Glomerular visceral epithelial cell (primary cell): ENCODE measurements around the gene MXD3.
A peak's percentile ranks its signal among the peaks of the same experiment; 100 is the strongest.
"Not testable (repeated sequence)": the region's sequence is repeated elsewhere in the genome, so short reads cannot be mapped to it uniquely, and the experiment has no call there.

Experiments
- DNase-seq: peaks from one replicate; pipeline ENCODE4 v3.0.0-alpha.2; 2016; ENCODE audit errors: extremely low spot score

MXD3 gene, protein sequence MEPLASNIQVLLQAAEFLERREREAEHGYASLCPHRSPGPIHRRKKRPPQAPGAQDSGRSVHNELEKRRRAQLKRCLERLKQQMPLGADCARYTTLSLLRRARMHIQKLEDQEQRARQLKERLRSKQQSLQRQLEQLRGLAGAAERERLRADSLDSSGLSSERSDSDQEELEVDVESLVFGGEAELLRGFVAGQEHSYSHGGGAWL

DNA sequence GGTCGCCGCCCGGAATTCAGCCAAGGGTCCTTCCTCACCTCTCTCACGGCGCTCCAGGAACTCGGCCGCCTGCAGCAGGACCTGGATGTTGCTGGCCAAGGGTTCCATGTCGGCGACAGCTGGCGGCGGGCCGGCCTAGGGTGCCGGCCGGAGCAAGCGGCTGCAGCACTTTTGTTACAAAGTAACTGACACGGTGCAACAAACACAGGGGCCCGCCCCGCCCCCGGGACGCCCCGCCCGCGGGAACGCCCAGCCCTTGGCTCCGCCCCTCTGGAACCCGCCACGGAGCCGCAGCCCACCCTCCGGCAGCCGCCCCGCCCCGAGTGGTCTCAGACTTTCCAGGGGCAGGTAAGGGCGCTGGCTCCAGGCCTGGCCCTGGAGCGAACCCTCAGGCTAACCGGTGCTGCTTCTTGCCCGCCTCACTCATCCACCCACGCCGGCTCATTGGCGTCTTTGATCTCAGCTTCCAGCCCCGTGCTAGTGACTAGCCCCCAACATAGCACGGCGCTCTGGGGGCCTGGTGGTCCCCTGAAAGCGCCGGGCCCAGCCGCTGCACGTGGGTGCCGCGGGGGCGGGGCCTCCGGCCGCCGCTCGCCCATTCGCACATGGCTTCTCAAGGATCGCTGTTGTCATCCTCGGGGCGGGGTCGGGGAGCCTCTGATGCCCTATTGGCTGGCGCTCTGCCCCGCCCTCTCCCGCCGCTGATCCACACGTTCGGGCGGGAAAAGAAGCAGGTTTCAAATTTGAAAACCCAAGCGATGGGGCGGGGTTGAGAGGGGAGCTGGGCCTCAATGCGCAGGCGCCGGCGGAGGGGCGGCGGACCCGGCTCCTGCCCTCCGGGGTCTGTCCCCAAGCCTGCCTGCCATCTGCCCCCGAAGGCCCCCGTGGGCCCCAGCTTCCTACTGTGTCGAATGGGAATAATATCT, at the start of gene MXD3:
Gene MXD3, minus strand, starts transcription at position 176 of the 926 bp plus-strand sequence. Its CDS starts 68 bp downstream, at position 108.
- DNase-seq: peak; percentile 98

DNA sequence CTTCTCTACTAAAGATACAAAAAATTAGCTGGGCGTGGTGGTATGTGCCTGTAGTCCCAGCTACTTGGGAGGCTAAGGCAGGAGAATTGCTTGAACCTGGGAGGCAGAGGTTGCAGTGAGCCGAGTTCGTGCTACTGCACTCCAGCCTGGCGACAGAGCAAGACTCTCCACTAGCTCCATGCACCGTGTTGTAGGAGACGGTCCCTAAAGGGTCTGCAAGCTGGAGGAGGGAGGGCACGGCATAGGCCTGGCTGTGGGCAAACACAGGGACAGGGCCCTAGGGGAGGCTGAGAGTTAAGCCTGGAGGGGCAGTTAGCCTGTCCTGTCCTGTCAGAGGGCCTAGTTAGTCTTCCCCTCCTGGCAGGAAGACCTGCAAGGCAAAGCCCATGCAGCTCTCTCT, 49.0 kb upstream of the MXD3 start:
- DNase-seq: not testable (repeated sequence)

DNA sequence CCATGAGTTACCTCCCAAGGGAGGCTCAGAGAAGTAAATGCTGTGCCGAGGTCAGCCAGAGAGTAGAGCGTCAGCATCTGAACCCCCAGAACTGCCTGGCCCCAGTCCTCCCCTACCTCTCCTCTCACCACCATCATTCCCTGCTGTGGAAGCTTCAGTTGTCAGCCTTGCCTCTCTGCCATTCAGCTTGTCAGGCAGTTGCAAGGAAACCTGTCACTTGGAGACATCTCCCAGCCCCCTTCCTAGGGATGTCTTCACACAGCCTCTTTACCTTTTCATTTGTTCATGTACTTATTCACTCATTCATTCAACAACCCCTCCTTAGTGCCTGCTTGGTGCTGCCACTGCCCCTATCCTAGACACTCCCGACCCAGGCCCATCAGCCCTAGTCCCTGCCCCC, 48.2 kb upstream of the MXD3 start:
- DNase-seq: no peak

DNA sequence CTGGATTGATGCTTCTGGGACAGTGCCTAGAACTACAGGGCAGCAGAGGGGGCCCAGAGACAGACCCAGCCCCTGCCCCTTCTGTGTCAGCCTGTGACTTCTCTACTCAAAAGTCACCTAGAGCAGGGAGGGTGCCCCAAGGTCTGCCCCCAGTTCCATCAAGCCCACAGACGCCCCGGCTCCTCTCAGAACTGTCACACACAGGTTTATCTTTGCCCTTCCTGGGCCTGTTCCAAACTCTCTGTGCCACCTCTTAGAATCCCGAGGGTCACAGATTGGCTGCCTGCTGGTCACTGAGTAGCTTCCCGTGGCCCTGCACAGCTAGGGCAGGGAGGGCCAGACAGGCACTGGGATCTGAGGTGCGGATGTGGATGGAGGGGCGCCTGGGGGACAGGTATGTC, 47.8 kb upstream of the MXD3 start:
- DNase-seq: no peak

DNA sequence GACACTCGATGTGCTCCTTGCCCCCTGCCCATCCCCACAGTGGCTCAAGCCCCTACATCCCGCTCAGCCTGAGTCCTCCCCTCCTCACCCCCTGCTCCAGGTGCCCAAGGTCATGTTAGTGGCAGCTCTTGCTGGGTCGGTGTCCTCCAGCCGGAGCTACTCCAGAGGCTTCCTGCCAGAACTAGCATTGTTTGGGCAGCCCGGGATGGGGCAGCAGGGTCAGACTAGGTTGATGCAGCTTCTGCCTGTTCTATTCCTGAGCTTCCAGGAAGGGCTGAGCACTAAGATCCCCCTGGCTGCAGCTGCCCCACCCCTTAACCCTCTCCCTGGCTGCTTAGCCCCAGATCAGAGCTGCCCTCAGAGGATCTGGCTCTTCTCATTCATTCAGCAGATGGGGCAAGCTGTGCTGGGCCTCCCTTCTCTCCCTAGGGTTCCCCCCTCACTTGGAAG, 46.7 kb upstream of the MXD3 start:
- DNase-seq: no peak

DNA sequence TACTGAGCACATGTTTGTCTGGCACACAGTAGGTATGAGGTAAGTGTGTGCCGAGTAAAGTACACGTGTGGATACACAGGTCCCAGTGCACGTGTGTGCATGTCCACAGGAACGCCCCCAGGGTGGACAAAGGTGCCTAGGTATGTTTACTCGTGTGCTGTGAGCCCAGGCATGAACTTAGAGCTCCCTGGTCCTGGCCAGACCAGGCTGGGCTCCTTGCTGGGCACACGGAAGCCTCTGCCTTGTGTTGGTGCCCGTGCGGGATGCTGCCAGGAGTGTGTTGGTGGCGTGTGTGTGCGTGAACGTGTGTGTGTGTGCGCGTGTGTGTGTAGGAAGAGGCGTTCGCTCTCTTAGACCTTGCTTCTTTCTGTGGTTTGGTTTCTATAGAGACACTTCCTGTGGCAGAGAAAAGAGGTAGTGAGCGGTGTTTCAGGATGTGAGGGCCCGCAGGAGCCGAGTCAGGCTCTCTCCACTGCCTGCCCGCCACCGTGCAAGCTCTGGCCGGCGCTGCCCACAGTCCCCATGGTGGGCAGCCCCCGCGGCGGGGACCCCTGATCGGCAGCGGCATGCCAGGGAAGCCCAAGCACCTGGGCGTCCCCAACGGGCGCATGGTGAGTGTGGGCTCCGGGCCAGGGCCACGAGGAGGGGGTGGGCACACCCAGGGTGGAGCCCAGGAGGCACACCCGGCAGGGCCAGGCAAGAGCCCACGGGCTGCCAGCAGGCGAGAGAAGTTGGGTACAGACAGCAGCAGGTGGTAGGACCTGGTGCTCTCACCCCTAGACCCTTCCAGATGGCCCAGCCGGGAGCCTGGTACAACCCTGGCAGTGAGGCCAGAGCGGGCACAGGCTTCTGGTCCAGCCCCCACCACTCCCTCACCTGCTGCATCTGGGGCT, 46.0 kb upstream of the MXD3 start, which contains the start of gene RGS14:
Gene RGS14, plus strand, starts transcription at position 466 of the 893 bp plus-strand sequence. Its CDS starts 101 bp downstream, at position 567.
- DNase-seq: peak; percentile 28

DNA sequence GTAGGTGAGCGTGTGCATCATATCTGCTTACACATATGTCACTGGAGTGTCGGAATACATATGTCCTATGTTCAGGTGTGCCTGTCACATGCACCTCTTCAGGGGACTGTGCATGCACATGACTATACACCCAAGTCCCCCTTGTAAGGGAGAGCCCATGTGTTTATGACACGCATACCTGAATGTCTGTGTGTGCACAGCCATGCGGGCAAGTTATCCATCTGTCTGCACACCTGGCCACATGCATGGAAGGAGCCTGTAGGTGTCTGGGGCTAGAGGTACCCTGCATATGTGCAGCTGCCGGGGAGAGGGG, 45.4 kb upstream of the MXD3 start:
- DNase-seq: no peak

DNA sequence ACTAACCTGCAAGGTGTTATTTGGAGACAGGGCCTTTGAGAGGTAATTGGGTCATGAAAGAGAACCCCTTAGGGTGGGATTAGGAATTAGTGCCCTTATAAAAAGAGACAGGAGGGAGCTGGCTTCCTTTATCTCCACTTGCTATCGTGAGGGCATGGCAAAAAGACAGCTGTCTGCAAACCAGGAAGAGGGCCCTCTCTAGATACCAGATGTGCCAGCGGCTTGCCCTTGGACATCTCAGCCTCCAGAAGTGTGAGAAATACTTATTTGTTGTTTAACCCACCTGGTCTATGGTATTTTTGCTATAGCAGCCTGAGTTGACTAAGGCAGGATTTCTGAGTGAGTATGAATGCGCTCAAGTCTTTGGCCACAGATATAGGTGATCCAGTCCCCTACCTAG, 45.0 kb upstream of the MXD3 start:
- no peak for DNase-seq

DNA sequence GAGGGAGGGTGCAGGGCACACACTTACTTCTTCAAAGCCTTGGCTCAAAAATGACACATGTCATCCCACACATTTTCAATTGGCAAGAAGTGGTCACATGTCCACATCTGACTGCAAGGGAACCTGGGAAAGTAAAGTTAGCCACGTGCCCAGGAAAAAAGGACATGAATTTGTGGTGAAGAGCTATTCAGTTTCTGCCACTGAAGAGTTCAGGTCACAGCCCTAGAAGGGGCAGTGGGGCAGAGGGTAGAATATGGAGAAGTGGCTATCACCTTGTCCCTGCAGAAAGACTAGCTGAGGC, 44.1 kb upstream of the MXD3 start:
- DNase-seq: no peak

DNA sequence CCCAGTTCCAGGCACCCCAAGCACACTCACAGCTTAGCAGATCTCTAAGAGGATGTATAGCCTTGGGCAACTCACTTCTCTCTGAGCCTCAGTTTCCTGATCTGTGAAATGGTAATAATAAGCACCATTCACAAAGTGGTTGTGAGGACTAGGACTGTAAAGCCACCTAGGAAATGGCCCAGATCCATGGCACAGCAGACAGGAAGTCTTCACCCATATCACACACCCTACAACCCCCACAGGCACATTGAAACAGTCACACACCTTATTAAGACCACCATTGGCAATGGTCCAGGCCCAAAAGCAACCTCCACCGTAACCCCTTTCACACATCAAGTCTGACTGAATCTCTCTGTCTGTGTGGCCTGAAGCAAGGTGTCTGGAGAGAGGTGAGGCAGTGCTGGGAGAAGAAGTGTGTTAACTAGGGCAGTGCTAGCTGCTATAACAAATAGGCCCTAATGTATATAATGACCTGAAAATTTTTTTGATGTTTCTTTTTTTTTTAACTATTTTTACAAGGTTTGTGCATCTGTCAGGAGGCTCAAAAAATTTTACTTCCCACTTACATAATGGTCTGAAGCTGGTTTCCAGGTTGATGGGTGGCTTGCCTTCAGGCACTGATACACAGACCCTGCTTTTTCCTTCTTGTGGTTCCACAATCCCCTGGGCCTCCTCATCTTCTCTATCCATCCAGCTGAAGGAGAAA, 43.6 kb upstream of the MXD3 start:
- no peak for DNase-seq

DNA sequence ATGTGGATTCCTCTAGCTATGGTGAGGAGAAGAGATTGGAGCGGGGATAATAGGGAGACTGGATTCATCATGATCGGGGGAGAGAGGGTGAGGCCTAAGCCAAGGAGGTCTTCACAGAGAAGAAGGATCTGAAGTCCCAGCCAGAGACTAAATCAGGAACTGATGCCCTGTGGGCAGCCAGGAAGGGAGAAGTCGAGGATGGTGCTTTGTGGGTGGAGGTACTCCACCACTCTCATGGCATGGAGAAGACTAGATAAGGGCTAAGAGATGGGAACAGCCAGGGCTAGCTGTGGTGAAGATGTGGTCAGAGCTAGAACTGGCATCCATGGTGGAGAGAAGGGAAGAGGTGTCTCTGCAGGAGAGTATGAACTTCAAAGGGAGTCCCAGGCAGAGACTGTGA, 43.0 kb upstream of the MXD3 start:
- DNase-seq: no peak

DNA sequence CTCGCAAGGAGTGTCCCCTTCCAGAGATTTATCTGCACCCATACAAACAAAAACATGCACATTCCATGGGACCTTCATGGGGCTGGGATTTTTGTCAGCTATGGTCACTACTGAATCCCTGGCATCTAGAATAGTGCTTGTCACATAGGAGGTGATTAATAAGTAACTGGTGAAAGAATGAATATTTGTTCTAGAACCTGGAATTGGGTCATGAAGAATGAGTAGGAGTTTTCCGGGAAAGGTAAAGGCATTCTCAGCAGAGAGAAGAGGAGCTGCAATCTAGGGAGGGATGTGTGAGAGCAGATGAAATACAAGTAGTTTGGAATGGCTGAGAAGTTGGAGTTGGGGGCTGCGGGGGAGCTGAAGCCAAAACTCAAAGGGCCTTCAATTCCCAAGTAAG, 42.6 kb upstream of the MXD3 start:
- DNase-seq: no peak

DNA sequence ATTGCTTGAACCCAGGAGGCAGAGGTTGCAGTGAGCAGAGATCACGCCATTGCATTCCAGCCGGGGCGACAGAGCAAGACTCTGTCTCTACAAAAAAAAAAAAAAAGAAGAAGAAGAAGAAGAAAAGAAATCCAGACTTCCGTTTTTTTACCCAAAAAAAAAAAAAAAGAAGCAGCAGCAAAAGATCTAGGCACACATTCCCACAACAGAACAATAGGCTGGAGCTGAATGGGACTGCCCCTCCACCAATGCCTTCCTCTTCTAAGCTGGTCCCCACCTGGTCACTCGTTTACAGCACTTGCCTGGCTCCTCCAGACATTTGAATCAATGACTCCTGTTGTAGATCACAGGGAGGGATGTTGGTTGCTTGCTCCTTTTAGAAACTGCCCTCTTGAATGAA, 41.4 kb upstream of the MXD3 start:
- DNase-seq: no peak

DNA sequence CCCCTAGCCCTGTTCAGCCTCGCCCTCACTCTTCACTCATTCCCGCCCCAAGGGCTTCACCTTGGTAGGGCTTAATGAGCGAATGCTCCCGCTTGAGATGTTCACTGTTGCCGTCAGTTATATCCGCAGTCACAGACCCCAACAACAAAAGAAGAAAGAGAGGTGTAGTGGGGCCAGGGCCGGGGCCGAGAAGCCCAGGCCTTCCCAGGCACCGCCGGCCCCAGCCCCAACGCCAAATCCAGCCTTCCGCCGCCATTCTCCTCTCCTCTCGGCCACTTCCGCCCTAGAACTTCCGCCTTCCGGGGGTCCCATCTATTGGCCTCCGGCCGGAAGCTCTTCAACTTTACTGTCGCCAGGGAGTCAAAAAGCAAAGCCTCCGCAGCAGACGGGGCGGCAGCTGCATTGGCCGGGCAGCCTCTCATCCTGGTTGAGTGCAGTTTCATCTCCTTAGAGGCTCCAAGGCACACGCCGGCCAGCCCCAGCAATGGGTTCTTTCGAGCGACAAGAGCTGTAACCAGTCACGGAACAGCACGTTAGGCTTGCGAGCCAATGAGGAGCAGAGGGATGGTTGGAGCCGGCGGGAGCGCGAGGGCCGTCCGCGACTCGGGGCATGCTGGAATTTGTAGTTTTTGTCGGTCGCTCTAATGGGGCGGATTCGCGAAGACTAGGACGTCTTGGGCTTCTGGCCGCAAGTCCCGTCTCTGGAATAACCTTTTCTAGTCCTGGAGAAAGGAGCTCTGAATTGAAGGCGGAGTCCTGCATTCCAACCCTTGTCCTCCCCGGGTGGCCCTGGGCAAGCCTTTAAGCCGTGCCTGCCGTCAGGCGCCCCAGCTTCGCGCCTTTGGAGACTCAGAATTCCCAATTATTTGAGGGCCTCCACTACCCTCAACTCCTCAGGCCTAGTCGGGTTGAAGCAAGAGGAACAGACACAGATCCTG, 40.0 kb upstream of the MXD3 start, which contains the start of gene LMAN2:
Gene LMAN2, minus strand, starts transcription at position 277 of the 938 bp plus-strand sequence. Its CDS starts 21 bp downstream, at position 256.
- peak; percentile 94 for DNase-seq

DNA sequence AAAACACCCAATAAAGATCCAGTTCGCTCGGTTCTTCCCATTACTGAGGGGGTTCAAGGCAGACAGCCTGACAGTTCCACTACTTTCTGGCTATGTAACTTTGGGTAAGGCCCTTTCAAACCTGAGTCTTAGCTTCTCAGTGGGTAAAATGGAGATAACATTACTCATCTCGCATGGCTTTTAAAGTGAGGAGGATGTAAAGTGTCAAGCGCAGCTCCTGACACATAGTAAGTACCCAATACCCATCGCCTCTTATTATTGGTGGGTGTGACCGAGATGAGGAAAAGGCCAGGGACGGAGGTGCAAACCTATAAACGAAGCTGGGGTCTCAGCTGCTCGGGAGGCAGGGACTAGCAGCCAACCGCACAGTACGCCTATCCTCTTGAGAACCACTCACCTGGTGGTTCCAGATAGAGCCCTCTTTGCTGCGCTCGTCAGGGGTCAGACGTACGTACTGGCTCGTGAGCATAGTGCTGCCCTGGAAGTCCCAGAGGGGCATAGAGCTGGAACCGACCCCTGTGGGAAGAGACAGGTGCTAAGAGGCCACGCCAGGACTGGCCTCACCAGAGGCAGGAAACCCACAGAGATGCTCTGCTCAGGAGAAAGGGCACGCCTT, 39.2 kb upstream of the MXD3 start:
- no peak for DNase-seq

DNA sequence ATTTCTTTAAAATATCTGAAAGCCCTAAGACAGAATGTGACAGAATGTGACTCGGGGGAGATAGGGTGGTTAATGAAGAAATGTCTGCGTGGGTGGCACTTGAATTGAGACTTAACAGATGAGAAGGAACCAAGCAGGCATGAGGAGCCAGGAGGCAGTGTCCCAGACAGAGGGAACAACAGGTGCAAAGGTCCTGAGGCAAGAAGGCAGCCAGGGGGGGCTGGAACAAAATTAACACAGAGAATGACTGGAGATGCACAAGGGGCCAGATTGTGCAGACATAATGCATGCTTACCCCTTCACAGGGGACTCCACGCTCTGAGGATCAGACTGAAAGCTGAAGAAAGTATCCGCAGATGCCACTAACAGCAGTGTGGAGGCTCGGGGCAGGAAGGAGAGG, 38.1 kb upstream of the MXD3 start:
- no peak for DNase-seq

DNA sequence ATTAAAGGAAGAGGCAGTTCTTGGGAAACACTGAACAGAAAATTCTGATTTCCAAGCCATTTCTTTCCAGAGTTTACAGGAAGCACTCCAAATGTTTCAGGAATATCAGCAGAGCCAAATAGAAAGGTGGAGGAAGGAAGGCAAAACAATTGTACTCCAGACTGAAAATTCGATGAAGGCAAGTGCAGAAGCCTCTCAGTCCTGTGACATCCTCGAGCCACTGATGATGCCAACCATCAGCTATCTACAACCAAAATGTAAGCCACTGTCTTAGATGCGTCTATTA, 37.6 kb upstream of the MXD3 start:
- no peak for DNase-seq

DNA sequence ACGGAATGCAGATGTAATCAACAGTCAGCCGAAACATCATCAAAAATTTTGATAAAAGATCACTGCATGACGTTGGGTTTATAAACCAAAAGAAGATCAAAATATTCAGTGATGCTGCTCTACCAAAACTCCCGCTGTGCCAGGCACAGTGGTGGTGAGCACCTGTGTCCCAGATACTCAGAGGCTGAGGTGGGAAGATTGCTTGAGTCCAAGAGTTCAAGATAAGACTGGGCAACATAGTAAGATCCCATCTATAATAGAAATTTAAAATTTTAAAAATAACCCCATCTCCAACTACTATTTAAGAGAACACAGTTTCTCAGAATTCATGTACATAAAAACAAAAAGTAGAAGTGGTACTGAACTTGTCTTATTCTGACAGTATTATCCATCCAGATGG, 36.0 kb upstream of the MXD3 start:
- no peak for DNase-seq

DNA sequence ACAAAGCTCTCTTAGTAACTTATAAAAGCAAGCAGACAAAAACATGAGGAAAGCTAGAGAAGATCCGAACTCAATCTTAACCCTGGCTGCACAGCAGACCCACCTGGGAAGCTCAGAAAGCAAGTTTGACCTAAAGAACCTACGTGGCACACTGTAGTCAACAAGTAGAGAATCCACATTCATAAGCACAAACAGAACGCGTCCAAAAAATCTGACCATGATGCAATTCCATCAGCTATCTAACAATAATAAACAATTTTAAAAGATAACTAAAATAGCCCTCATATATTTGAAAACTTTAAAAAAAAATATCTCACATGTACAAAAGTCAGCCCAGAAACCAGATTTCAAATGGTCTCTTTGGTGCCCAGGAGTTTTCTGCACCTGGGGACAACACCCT, 35.1 kb upstream of the MXD3 start:
- no peak for DNase-seq

DNA sequence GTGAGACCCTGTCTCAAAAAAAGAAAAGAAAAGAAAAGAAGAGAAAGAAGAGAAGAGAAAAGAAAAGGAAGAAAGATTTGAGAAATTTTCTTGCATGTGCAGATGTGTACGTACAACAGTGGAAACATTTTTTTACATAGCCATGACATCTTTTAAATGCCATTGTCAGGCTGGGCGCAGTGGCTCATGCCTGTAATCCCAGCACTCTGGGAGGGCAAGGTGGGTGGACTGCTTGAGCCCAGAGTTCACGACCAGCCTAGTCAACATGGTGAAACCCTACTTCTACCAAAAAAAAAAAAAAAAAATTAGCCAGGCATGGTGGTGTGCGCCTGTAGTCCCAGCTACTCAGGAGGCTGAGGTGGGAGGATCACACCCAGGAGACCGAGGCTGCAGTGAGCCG, 33.2 kb upstream of the MXD3 start:
- no peak for DNase-seq
